ENCODE measurements around the gene PRMT7. TPM values are rescaled to one million over a fixed set of nuclear protein-coding genes. Genes with fewer than 3 reads are reported as not detected.
A peak's percentile ranks its signal among the peaks of the same experiment; 100 is the strongest.

PRMT7 gene
- total and polyA plus RNA-seq, 2 of the 8 experiments (the other 6 are each of a cell fraction or from before 2014, with no cell fraction given), result 48.2 to 49.3 TPM

DNA sequence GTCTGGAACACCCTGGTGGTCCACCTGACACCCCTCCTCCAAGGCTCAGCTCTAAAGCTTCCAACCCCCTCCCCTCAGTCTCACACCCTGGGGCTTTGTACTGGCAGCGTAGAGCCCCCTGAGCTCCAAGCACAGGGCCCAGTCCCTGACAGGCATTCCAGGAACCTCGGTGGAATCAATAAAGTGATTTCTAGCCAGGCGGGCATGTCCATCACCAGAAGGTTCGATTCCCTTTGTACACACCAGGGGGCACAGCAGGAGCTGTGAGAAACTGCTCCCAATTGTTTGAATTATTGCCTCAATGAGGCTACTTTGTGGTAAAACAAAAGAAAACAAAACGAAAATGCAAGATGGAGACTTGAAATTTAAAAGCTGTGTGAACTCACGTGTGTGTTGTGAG lies 85.7 kb downstream of the PRMT7 start:
- Histone ChIP-seq H3K27ac (ENCODE audit: low read depth, low read length) (no peak overlapping the region), H3K9ac (replicated peaks in 1 of 4; ENCODE audit: extremely low read depth in 1 of 4, low read depth in 3 of 4, low read length in 3 of 4) (no peak overlapping the region), H3K4ac (replicated peaks; ENCODE audit: insufficient read length, low read depth, low read length) (no peak overlapping the region), H3K4me1 (replicated peaks in 1 of 4; ENCODE audit: control insufficient read depth in 3 of 4, insufficient read depth in 4 of 4, low read length in 3 of 4) (peaks cover 0 to 11% (median 2%) of the 10 kb centered on the region in 4 experiments; a peak in 5 of 7 replicates), H3K27me3 (replicated peaks in 1 of 4; ENCODE audit: control insufficient read depth in 3 of 4, extremely low read depth in 1 of 4, insufficient read depth in 3 of 4, low read length in 3 of 4) (no peaks in the 10 kb centered on the region), H3K4me2 (ENCODE audit: insufficient read depth in 1 of 2, low read depth in 2 of 2, low read length in 2 of 2) (no peak overlapping the region), H2BK15ac (ENCODE audit: low read length) (no peak overlapping the region), H2BK12ac (ENCODE audit: low read depth, low read length) (peak overlapping the region; percentile 92; the same call in 1 of the 2 replicates), H3K4me3 (ENCODE audit: extremely low read depth in 1 of 4, insufficient read depth in 2 of 4, low read depth in 3 of 4, low read length in 4 of 4) (no peak overlapping the region), H3K23me2 (ENCODE audit: low read depth, low read length) (no peaks in the 10 kb centered on the region), H3K23ac (ENCODE audit: insufficient read length) (no peak overlapping the region), H2BK5ac (ENCODE audit: low read depth, low read length) (peak overlapping the region; percentile 71; the same call in 1 of the 2 replicates), H2BK20ac (ENCODE audit: low read length) (peak overlapping the region; percentile 99; the same call in 1 of the 2 replicates), H4K8ac (ENCODE audit: extremely low read depth, insufficient read depth, low read length) (no peak overlapping the region), H2AK5ac (ENCODE audit: low read depth, low read length) (0 out of 2 replicates have a peak overlapping the region, but pooled peaks have one; percentile 70), H3K79me2 (ENCODE audit: control insufficient read depth in 1 of 2, insufficient read depth in 2 of 2, low read length in 2 of 2) (no peaks in the 10 kb centered on the region), H3K14ac (ENCODE audit: insufficient read length) (no peak overlapping the region), H3K56ac (replicated peaks; ENCODE audit: insufficient read length, low read depth, low read length) (no peak overlapping the region), H4K20me1 (replicated peaks in 1 of 2; ENCODE audit: control insufficient read depth in 1 of 2, insufficient read depth in 2 of 2, low read length in 2 of 2) (no peaks in the 10 kb centered on the region), H3K36me3 (ENCODE audit: control insufficient read depth in 2 of 4, insufficient read depth in 4 of 4, low read length in 3 of 4) (no peaks in the 10 kb centered on the region), H3K18ac (ENCODE audit: extremely low read depth, low read length) (no peak overlapping the region; the same call in 1 of the 2 replicates), H2BK120ac (replicated peaks; ENCODE audit: low read depth, low read length) (no peak overlapping the region), H2AFZ (ENCODE audit: low read length) (no peak overlapping the region), H3K9me3 (ENCODE audit: insufficient read depth in 2 of 2, low read depth in 1 of 2, low read length in 1 of 2) (no peaks in the 10 kb centered on the region), H3K79me1 (ENCODE audit: low read depth, low read length) (no peaks in the 10 kb centered on the region), H4K5ac (ENCODE audit: insufficient read length, low read depth, low read length) (no peak overlapping the region), H4K91ac (replicated peaks; ENCODE audit: insufficient read length, low read length) (peak overlapping the region; percentile 32)
- POLR2A ChIA-PET (ENCODE audit: partially characterized antibody), result interaction anchor here (0.5 to 1.4 kb wide), 3 partner anchors 9 to 560 kb away, joined by 3 to 4 read pairs (median 3); no protein-coding TSS in a partner anchor
- CTCF ChIA-PET (ENCODE audit: partially characterized antibody), result interaction anchor here (1.2 to 7.1 kb wide), 8 partner anchors 10 to 114 kb away, joined by 3 to 55 read pairs (median 11); no protein-coding TSS in a partner anchor
- FAIRE-seq, result no peak
- TF ChIP-seq, protein P1, sequence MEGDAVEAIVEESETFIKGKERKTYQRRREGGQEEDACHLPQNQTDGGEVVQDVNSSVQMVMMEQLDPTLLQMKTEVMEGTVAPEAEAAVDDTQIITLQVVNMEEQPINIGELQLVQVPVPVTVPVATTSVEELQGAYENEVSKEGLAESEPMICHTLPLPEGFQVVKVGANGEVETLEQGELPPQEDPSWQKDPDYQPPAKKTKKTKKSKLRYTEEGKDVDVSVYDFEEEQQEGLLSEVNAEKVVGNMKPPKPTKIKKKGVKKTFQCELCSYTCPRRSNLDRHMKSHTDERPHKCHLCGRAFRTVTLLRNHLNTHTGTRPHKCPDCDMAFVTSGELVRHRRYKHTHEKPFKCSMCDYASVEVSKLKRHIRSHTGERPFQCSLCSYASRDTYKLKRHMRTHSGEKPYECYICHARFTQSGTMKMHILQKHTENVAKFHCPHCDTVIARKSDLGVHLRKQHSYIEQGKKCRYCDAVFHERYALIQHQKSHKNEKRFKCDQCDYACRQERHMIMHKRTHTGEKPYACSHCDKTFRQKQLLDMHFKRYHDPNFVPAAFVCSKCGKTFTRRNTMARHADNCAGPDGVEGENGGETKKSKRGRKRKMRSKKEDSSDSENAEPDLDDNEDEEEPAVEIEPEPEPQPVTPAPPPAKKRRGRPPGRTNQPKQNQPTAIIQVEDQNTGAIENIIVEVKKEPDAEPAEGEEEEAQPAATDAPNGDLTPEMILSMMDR (IDR thresholded peaks at IDR 0.05; ENCODE audit: control extremely low read depth in 1 of 3, insufficient read depth in 1 of 3, low read depth in 1 of 3, low read length in 3 of 3), result peak in 2 of 3 experiments; percentile 2 to 13; a peak in 1 of 4 replicates
- no peak for TF ChIP-seq EGR1 (IDR thresholded peaks at IDR 0.05; ENCODE audit: borderline replicate concordance, low read depth, low read length)
- 84% methylated on average over 6 of the region's 6 CpGs; no CpG with 5 or more reads in 1 of the 2 experiments for WGBS, 2 experiments (ENCODE audit: extremely low coverage in 1 of 2, insufficient coverage in 1 of 2, insufficient read length in 1 of 2, insufficient replicate concordance in 2 of 2, low coverage in 1 of 2, low lambda C conversion rate in 2 of 2, missing lambda C conversion rate in 1 of 2)
- no peak for DNase-seq (ENCODE audit: low read depth in 1 of 2, low spot score in 2 of 2)
